H1 (cell line): ENCODE results near the gene XYLB. TPM values are rescaled to one million over a fixed set of nuclear protein-coding genes. Genes with fewer than 3 reads are reported as not detected.

Experiments
- GABPA ChIP-seq: IDR thresholded peaks from 2 replicates; pipeline ENCODE4 v1.6.1; 2011; ENCODE audit warnings: mild to moderate bottlenecking, low read length, moderate library complexity, borderline replicate concordance; ENCODE audit not compliant: insufficient read depth
- JUND ChIP-seq: IDR thresholded peaks from 2 replicates; pipeline ENCODE4 v1.6.1; 2011; ENCODE audit warnings: mild to moderate bottlenecking, improper control_type of control experiment, low read length
- PHF8 ChIP-seq: fragments of 200-600 bp; sonication (generic); conservative IDR thresholded peaks from 2 replicates; pipeline ENCODE4 v1.7.1; 2012; ENCODE audit warnings: low read depth, mild to moderate bottlenecking, inconsistent platforms, low read length, moderate library complexity
- SP1 ChIP-seq: IDR thresholded peaks from 2 replicates; pipeline ENCODE4 v1.6.1; 2011; ENCODE audit warnings: low read depth, low read length
- polyA plus RNA-seq, 7 experiments: library from polyadenylated mRNA; depleted of rRNA in 3 of 7; stranded (reverse) in 5 of 7; unstranded in 2 of 7; fragments of >200 nt in 5 of 7; fragments of 200-250 nt in 2 of 7; gene quantifications; 1 replicate in 5 of 7; 2 replicates in 1 of 7; 4 replicates in 1 of 7; pipeline versions ENCODE4 v1.2.1 to v1.2.3, GENCODE V29; 2011 to 2013; ENCODE audit warnings: missing spikeins in 2 of 7, mixed read lengths in 2 of 7
- total RNA-seq: library from RNA; stranded (reverse); fragmentation: NEBNext Ultra II Directional; extraction: Animal tissue kit (Norgen Biotek cat#: 25700); gene quantifications from 2 replicates; pipeline ENCODE4 v1.2.1, GENCODE V29; 2021

XYLB gene
- total and polyA plus RNA-seq, 2 of the 8 experiments (the other 6 are each of a cell fraction or from before 2014, with no cell fraction given) = 1.7 to 5.5 TPM

DNA sequence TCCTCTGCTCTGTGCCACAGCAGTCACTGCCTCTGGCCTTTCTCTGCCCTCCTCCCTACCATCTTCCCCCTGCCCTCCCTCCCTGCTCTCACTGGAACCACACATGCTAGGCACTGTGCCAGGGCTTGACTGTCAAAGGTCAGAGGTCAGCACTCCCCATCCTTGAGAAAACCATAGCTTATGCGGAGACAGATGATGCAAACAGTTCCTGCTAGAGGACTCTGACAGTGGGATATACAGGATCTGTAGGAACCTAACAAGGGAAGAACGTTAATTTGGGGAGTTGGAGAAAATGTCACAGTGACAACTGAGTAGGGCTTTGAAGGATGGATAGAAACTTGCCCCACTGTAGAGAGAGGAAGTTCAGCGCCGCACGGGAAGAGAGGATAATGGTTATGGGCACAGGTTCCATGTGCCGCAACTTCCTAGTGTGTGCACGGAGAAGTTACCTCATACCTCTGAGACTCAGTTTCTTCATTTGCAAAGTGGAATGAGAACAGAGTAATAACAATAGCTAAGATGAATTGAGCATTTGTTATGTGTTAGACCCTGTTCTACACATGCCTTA lies 29.3 kb upstream of the XYLB start (continued):
- TF ChIP-seq PHF8 (no peak), JUND (no peak), SP1 (no peak), GABPA (no peak)
